HG02678 (cell line): ENCODE results near the gene RASA1.
"Not testable (repeated sequence)": the region's sequence is repeated elsewhere in the genome, so short reads cannot be mapped to it uniquely, and the experiment has no call there.

ENCODE experiments used
- ATAC-seq: cut with Tn5 transposase; IDR thresholded peaks from one replicate; pipeline ENCODE4 v1.9.1; 2021; ENCODE audit warnings: mild to moderate bottlenecking, moderate library complexity; ENCODE audit not compliant: unreplicated experiment

RASA1 gene

GRCh38 chr5:87278590-87279100 lies 11.0 kb downstream of the RASA1 start:
- ATAC-seq, result no peak

GRCh38 chr5:87282269-87282668 lies 14.6 kb downstream of the RASA1 start:
- ATAC-seq, result no peak

DNA sequence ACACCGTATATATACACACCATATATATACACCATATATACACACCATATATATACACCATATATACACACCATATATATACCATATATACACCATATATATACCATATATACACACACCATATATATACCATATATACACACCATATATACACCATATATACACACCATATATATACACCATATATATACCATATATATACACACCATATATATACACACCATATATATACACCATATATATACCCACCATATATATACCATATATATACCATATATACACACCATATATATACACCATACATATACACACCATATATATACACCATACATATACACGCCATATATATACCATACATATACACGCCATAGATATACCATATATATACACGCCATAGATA lies 19.6 kb downstream of the RASA1 start:
- ATAC-seq, result not testable (repeated sequence)

- ATAC-seq, result no peak
Measured at GRCh38 chr5:87298692-87299362, 31.1 kb downstream of the RASA1 start.

GRCh38 chr5:87300176-87300575 lies 32.5 kb downstream of the RASA1 start:
- no peak for ATAC-seq

DNA sequence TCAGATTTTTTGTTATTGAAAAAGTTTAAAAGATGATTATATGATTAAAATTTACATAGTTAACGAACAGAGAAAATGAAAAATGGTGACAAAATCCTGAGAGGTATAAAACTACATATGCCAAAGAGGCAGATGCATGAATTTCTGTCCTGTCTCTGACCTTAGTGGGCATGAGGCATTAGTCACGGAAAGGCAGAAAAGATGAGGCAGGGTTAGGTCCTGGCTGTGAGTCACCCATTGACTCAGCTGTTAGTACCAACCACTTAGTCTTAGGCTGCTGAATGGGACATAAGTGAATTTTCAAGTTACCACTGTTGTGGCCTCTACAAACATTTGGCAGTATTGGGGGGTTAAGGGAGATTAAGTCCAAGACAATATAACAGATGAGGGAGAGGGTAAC lies 33.1 kb downstream of the RASA1 start:
- ATAC-seq, result no peak

- ATAC-seq, result no peak
Measured at GRCh38 chr5:87302061-87302460, 34.4 kb downstream of the RASA1 start.

GRCh38 chr5:87303324-87303723 lies 35.6 kb downstream of the RASA1 start:
- no peak for ATAC-seq

DNA sequence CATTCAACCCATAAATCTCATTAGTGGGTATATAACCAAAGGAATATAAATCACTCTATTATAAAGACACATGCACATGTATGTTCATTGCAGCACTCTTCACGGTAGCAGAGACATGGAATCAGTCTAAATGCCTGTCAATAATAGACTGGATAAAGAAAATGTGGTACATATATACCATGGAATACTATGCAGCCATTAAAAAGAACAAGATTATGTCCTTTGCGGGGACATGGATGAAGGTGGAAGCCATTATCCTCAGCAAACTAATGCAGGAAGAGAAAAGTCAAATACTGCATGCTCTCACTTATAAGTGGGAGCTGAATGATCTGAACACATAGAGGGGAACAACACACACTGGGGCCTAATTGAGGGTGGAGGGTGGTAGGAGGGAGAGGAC lies 38.4 kb downstream of the RASA1 start:
- not testable (repeated sequence) for ATAC-seq

DNA sequence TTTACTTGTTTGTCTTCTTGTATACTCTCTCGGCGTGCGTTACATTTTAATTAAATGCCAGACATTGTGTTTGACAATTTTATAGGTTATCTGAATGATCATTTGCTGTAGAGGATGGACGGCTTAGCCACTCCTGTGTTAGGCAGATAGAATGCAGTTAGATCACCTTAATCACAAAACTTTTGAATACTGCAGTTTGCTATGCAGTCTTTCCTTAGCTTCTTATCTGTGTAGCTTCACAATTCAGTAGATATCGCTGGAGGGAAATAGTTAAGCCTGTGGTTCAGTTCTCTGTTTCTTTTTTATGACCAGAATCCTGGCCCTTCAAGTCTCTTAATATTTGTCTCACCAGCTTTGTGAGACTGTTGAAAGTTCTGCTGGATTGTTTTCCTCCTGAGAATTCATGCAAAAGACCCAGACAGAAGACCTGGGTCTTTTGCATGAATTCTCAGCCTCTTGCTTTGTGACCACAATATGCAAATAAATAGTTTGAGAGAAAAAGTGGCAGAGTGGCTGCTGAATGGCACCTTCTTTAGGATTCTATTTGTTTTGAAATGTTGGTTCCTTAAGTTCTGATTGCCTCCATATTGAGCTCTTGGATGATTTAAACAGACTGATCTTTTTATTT lies 40.2 kb downstream of the RASA1 start:
- peak; percentile 97 for ATAC-seq

GRCh38 chr5:87311405-87312279 lies 44.0 kb downstream of the RASA1 start:
- ATAC-seq, result no peak

DNA sequence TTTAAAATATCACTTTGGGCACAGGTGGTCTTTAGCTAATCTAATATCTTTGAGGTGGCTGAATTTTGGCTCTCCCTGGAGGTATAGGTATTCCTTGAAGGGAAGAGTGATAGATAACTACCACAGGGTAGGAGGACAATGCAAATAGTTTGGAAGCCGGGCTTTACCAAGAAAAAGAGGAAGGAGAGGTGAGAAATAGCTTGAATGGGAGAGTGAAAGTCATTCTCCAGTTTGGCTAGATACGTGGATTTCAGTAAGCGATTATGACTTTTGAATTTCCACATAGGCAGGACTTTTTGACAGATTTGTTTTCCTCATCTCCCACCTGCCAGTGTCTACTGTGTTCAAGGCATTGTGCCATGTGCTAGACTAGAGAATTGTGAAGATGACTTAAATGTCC lies 45.5 kb downstream of the RASA1 start:
- no peak for ATAC-seq

DNA sequence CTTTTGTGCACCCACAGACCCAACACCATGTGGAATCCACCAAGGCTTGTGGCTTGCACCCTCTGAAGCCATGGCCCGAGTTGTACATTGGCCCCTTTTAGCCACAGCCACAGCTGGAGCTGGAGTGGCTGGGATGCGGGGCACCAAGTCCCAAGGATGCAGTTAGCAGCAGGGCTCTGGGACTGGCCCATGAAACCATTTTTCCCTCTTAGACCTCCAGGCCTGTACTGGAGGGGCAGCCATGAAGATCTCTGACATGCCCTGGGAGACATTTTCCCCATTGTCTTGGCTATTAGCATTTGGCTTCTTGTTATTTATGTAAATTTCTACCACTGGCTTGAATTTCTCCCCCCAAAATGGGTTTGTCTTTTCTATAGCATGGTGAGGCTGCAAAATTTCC lies 51.8 kb downstream of the RASA1 start:
- ATAC-seq, result no peak

GRCh38 chr5:87321605-87322004 lies 53.9 kb downstream of the RASA1 start:
- ATAC-seq, result no peak

GRCh38 chr5:87322381-87322780 lies 54.7 kb downstream of the RASA1 start:
- no peak for ATAC-seq

GRCh38 chr5:87327998-87328397 lies 60.3 kb downstream of the RASA1 start:
- no peak for ATAC-seq

- no peak for ATAC-seq
Measured at GRCh38 chr5:87329114-87329513, 61.4 kb downstream of the RASA1 start.

DNA sequence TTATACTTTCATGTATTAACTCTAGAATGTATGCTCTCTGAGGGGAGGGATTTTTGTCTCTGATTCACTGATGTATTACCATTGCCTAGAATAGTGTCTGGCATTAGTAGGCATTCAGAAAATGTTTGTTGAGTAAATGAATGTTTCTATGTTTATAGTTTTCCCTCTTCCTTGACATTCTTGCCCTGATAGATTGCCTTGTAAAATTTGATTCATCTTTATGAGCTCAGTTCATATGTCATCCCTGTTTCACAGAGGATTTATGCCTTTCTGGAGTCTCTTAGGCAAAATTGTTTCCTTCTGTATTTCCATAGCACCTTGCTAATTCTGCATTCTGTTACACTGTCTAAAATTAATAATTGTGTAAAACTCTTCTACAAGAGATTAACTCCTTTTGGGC lies 72.3 kb downstream of the RASA1 start:
- no peak for ATAC-seq

- peak; percentile 100 for ATAC-seq
Measured at GRCh38 chr5:87340716-87341115, 73.0 kb downstream of the RASA1 start.

DNA sequence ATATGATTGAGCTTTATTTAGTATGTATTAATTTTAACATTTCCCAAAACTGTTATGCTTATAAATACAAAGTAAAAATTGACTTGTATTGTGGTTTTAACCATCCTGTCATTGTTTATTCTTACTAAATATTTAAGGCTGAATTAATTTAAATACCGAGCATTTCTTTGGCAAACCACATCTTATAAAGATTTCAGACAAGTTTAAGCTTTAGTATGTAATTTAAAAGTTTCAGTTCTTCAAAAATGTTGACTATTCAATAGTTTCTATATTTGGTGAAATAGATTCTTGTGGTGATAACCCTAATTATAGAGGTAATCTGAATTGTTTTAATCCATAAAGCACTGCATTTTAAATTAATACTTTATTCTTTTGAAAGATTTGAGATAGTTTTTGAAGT lies 79.6 kb downstream of the RASA1 start:
- ATAC-seq, result peak; percentile 51

DNA sequence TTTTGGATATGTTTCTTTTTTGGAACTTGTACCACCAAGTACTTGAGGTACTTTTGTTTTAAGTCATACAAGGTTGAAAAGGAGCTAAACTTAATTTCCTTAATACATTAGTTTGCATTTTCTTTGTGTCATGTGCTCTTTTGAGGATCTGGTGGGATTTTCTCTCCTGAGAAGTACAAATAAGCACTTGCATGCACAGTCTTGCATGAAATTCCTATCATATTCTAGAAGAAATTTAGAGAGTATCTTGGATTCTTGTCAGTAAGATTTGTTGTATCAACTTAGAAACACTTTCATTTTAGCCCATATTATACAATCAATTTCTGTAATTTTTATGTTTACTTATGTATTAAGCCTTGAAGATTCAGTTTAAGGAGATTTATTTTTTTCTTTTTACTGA lies 80.2 kb downstream of the RASA1 start:
- no peak for ATAC-seq

GRCh38 chr5:87354496-87354895 lies 86.8 kb downstream of the RASA1 start:
- ATAC-seq, result peak; percentile 85
